Nasal cavity respiratory epithelium epithelial cell of viscerocranial mucosa (primary cell): ENCODE data around the gene FAM199X. TPM values are rescaled to one million over a fixed set of nuclear protein-coding genes. Genes with fewer than 3 reads are reported as not detected.

Experiments
- total RNA-seq: library from RNA; depleted of rRNA; stranded (reverse); fragments of >200 nt; gene quantifications from 2 replicates; pipeline ENCODE4 v1.2.3, GENCODE V29; 2014

FAM199X gene
- 33.8 and 38.3 TPM in 2 replicates for total RNA-seq

DNA sequence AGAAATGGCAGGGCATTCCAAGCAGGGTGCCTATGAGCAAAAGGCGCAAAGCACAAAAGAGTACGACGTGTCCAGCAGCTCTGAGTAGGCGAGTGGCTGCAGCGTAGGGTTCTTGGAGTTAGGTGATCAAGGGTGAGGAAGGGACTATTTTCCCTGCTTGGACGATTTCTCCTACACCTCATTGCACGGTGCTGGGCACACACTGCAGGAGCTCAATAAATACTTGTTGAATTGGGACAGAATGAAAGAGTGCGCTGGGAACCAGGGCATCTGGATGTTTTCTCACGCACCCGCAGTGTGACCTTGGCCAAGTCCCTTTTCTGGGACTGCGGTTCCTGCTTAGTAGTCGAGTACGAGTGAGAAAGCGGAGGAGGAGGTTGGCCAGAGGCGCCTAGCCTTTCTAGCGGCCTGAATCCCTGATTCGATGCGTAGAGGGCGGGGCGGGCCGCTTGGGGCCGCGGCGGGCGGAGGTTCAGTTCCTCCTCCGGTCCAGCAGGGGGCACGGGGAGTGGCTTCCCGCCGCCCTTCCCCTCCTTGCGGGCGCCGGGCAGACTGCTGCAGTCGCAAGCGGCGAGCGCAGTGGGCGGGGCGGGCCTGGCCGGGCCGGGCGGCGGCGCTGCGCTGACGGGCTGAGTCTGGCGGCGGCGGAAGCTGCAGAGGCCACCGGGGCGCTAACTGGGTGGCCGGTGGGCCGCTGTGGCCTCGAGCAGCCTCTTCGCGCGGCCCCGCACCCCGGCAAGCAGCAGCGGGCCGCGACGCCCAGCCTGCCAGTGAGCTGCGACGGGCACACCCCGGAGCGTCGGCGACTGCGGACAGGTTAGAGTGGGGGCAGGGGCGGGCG, at the start of gene FAM199X:
TSS of gene FAM199X (plus strand) at position 560 of the 841 bp plus-strand sequence. CDS start 333 bp downstream, outside the sequence.

DNA sequence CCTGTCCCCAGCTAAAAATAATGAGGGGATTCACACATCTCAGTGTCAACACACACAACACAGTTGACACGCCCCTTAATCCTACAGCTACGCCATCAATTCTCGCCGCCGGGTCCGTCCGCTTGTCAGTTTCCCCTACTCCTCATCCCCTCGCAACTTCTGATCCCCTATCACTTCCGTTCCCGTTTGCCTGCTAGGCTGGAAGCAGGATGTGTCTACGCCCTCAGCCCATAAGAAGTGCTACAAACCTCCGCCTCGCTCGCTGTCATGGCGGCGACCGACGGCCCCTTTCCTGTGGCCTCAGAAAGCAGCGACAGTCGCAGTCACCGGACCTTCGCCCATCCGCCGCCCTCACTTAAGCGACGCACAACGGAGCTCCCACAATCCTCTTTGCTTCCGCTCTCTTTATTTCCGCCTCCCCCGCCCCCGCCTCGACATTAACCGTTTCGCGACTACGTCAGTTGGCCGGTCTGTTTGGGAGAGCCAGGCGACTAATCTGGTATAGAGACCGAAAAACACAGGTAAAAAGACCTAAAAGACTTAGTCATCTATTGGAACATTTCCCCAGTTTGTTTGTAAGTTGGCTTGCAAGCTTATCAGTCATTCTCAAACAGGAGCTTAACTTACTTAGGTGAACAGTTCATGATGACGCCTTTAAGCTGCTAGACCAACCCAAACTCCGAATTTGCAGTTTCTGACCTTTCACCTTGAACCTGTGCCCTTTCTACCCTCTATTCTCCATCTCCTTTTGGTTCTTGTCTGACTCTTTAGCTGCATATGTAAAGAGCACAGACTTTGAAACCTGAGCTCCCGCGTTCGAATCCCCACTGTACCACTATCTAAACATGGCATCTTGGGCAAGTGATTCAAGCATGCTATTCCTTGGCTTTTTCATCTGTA, 9.4 kb upstream of the FAM199X start, which contains the start of gene SLC25A53:
TSS of gene SLC25A53 (minus strand) at position 380 of the 900 bp plus-strand sequence. CDS start 51,752 bp downstream, outside the sequence.

Other genes with a start within 250 kb of the FAM199X start
- gene TMSB15B, start 203.8 kb upstream of the FAM199X start, total RNA-seq = 0.34 and 2.1 TPM in 2 replicates
- gene H2BW1, start 152.7 kb upstream of the FAM199X start, total RNA-seq = not detected in 2 replicates
- not detected in 2 replicates for gene H2BW2, start 126.5 kb upstream of the FAM199X start, total RNA-seq
- 0.68 and 1.9 TPM in 2 replicates for gene TMSB15C, start 90.2 kb upstream of the FAM199X start, total RNA-seq
- gene ZCCHC18, start 53.9 kb upstream of the FAM199X start, total RNA-seq = not detected in 2 replicates
- 3.4 and 11.4 TPM in 2 replicates for gene SLC25A53, start 9.4 kb upstream of the FAM199X start, total RNA-seq
- gene ESX1, start 88.5 kb downstream of the FAM199X start, total RNA-seq = not detected in 2 replicates